OCI-LY1 (cell line): ENCODE results near the gene ALDH3B2.

ENCODE experiments used
- H2AFZ ChIP-seq: fragments of 200-600 bp; sonication (generic), shearing (Covaris generic); 2 replicates; pipeline ENCODE4 v1.6.0; 2014; ENCODE audit warnings: antibody characterized with exemption, mild to moderate bottlenecking, low read length
- H3F3A ChIP-seq: fragments of 200-600 bp; sonication (generic), shearing (Covaris generic); 2 replicates; pipeline ENCODE4 v1.6.0; 2014; ENCODE audit warnings: mild to moderate bottlenecking, antibody characterized with exemption, low read length, moderate library complexity; ENCODE audit not compliant: insufficient read depth
- H3K27ac ChIP-seq: fragments of 200-600 bp; sonication (generic); 2 replicates; pipeline ENCODE4 v1.5.1; 2014; ENCODE audit warnings: low read length, mixed run types, mild to moderate bottlenecking, low read depth; ENCODE audit not compliant: poor library complexity, severe bottlenecking
- H3K27me3 ChIP-seq: fragments of 200-600 bp; sonication (generic); 2 replicates; pipeline ENCODE4 v1.6.0; 2014; ENCODE audit warnings: antibody characterized with exemption, mild to moderate bottlenecking, low read length, moderate library complexity; ENCODE audit not compliant: insufficient read depth
- H3K36me3 ChIP-seq: fragments of 200-600 bp; sonication (generic); 2 replicates; pipeline ENCODE4 v1.6.1; 2014; ENCODE audit warnings: mild to moderate bottlenecking, antibody characterized with exemption, low read length, moderate library complexity, mixed read lengths; ENCODE audit not compliant: insufficient read depth
- H3K4me1 ChIP-seq: fragments of 200-600 bp; sonication (generic); 2 replicates; pipeline ENCODE4 v1.5.1; 2014; ENCODE audit warnings: mild to moderate bottlenecking, low read length, moderate library complexity; ENCODE audit not compliant: insufficient read depth, severe bottlenecking
- H3K4me2 ChIP-seq: fragments of 200-600 bp; sonication (generic), shearing (Covaris generic); 2 replicates; pipeline ENCODE4 v1.6.1; 2014; ENCODE audit warnings: low read length
- H3K4me3 ChIP-seq: fragments of 200-600 bp; sonication (generic); 2 replicates; pipeline ENCODE4 v1.5.1; 2014; ENCODE audit warnings: low read length, low read depth, mild to moderate bottlenecking, mixed read lengths; ENCODE audit not compliant: poor library complexity, severe bottlenecking
- H3K79me2 ChIP-seq: fragments of 200-600 bp; shearing (Covaris generic); 2 replicates; pipeline ENCODE4 v1.6.1; 2016; ENCODE audit warnings: mixed run types, low read length, mixed read lengths; ENCODE audit not compliant: insufficient read depth
- H3K9ac ChIP-seq: fragments of 200-600 bp; sonication (generic), shearing (Covaris generic); 2 replicates; pipeline ENCODE4 v1.6.1; 2014; ENCODE audit warnings: mild to moderate bottlenecking, low read length, mixed read lengths
- H3K9me2 ChIP-seq: fragments of 200-600 bp; sonication (generic), shearing (Covaris generic); 2 replicates; pipeline ENCODE4 v1.6.1; 2014; ENCODE audit warnings: low read depth, mild to moderate bottlenecking, low read length, mixed read lengths
- H3K9me3 ChIP-seq: fragments of 200-600 bp; shearing (Covaris generic); 2 replicates; pipeline ENCODE4 v1.6.1; 2014; ENCODE audit warnings: low read length, mixed read lengths
- H4K20me1 ChIP-seq: fragments of 200-600 bp; sonication (generic), shearing (Covaris generic); 2 replicates; pipeline ENCODE4 v1.6.0; 2016; ENCODE audit warnings: mild to moderate bottlenecking, low read length; ENCODE audit not compliant: insufficient read depth
- EZH2 ChIP-seq: fragments of 200-600 bp; sonication (generic), shearing (Covaris generic); IDR thresholded peaks from 2 replicates; pipeline ENCODE4 v1.8.0; 2017; ENCODE audit warnings: borderline replicate concordance, mixed run types, mild to moderate bottlenecking, antibody characterized with exemption, low read length, moderate library complexity, mixed read lengths
- TF ChIP-seq, protein P1 (sequence below): fragments of 200-600 bp; sonication (generic), shearing (Covaris generic); IDR thresholded peaks from 2 replicates; pipeline ENCODE4 v1.5.1; 2017; ENCODE audit warnings: mild to moderate bottlenecking, antibody characterized with exemption, low read length, moderate library complexity, mixed read lengths

ALDH3B2 gene

DNA sequence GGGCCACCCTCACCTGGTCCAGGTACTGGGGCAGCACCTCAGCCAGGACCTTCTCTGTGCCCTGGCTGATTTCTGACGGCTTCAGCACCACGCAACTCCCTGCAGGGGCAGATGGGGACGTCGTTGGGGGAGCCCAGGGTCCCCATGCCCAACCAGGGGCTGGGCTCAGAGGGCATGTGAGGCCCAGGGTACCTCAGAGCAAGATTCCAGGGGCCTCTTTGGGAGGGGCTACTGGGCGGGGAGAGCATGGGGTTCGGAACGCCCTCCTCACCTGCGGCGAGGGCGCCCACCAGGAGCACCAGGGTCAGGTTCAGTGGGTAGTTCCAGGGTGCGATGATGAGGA, 8.1 kb downstream of the ALDH3B2 start:
- H2AFZ ChIP-seq: no peak overlapping the region
- H3K9ac ChIP-seq: no peak overlapping the region
- H3K4me2 ChIP-seq: no peak overlapping the region
- no peaks in the 10 kb centered on the region for H3K79me2 ChIP-seq
- no peak for TF ChIP-seq EZH2
- TF ChIP-seq, protein P1, sequence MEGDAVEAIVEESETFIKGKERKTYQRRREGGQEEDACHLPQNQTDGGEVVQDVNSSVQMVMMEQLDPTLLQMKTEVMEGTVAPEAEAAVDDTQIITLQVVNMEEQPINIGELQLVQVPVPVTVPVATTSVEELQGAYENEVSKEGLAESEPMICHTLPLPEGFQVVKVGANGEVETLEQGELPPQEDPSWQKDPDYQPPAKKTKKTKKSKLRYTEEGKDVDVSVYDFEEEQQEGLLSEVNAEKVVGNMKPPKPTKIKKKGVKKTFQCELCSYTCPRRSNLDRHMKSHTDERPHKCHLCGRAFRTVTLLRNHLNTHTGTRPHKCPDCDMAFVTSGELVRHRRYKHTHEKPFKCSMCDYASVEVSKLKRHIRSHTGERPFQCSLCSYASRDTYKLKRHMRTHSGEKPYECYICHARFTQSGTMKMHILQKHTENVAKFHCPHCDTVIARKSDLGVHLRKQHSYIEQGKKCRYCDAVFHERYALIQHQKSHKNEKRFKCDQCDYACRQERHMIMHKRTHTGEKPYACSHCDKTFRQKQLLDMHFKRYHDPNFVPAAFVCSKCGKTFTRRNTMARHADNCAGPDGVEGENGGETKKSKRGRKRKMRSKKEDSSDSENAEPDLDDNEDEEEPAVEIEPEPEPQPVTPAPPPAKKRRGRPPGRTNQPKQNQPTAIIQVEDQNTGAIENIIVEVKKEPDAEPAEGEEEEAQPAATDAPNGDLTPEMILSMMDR: no peak
- peaks cover 14% of the 10 kb centered on the region for H3K4me1 ChIP-seq
- no peak overlapping the region for H3K27ac ChIP-seq
- no peaks in the 10 kb centered on the region for H3K9me3 ChIP-seq
- no peaks in the 10 kb centered on the region for H3K36me3 ChIP-seq
- no peak overlapping the region for H3K4me3 ChIP-seq
- no peaks in the 10 kb centered on the region for H3K9me2 ChIP-seq
- H4K20me1 ChIP-seq: no peaks in the 10 kb centered on the region
- H3K27me3 ChIP-seq: peaks cover 11% of the 10 kb centered on the region; the same call in 1 of the 2 replicates
- H3F3A ChIP-seq: no peaks in the 10 kb centered on the region

DNA sequence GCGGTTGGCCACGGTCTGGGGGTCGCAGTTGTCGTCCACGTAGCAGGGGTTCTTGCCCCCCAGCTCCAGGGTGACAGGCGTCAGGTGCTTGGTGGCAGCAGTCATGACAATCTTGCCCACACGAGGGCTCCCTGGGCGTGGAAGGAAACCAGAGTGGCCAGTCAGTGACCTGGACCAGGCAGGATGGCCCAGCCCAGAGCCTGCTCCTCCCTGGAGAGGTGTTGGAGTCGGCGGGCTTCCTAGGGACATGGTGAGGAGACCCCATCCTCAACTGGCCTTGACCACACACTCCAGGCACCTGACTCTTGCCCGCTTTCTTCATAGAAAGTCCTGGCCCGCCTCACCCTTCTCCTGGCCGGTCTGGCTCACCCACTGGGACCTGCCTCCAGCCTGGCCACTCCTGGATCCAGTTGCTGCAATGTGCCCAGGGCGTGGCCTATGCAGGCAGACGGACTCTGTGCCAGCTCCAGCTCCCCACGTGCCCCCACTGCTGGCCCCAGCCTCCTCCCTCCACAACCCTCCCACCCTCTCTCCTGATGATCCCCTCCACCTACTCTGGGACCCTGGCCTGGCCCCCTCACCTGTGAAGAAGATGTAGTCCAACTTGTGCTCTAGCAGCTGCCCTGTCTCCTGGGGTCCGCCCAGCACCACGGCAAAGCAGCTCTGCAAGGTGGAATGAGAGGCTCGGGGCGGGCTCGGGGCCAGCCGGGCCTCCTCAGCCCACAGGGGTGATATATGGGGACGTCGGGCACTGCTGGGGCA, 8.7 kb downstream of the ALDH3B2 start:
- Histone ChIP-seq H3K9me3 (no peaks in the 10 kb centered on the region), H3K4me2 (no peak overlapping the region)

DNA sequence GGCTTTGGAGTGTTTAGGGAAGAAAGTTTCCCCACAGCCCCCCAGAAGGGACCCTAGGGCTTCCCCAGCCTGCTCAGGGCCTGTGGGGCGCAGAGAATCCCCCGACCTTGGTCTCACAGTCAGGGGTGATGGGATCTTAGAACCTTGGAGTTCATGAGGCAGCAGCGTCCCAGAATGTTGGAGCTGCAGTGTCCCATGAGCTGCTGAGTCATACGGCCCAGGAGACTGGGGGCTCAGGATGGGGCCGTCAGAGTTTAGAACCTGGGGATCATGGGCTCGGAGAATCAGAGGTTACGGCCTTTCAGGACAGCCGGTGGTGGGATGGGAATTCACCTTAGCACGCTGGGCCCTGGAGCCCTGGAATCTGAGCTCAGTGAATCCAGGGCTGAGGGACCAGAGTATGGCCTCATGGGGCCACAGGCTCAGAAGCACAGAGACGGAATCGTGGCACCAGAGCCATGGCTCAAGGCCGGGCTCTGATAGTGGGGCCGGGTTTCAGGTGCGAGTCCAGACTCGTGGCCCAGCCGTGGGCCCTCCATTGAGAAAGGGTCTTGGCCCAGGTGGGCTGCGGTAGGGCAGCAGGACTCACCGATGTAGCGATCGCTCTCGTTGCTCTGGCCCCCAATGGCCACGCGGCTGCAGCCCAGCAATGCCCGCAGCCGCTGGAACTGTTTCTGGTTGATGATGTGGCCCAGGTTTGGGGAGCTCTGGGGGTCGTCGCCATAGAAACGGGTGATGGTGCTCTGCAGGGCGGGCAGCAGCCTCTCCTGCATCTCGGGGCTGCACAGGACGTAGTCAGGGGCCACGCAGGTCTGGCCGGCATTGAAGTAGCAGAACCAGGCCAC, 9.5 kb downstream of the ALDH3B2 start:
- no peaks in the 10 kb centered on the region for H3K79me2 ChIP-seq
- H3K36me3 ChIP-seq: no peaks in the 10 kb centered on the region
- H3K9ac ChIP-seq: no peak overlapping the region
- TF ChIP-seq, protein P1: no peak
- TF ChIP-seq EZH2: no peak
- no peaks in the 10 kb centered on the region for H3K9me3 ChIP-seq
- H3K4me3 ChIP-seq: no peak overlapping the region
- H3K27ac ChIP-seq: no peak overlapping the region
- H3K4me2 ChIP-seq: no peak overlapping the region
- H3K9me2 ChIP-seq: no peaks in the 10 kb centered on the region
- H3F3A ChIP-seq: no peaks in the 10 kb centered on the region
- H3K27me3 ChIP-seq: peaks cover 7% of the 10 kb centered on the region; the same call in 1 of the 2 replicates
- H3K4me1 ChIP-seq: peaks cover 14% of the 10 kb centered on the region
- no peaks in the 10 kb centered on the region for H4K20me1 ChIP-seq
- H2AFZ ChIP-seq: no peak overlapping the region

More for the DNA sequence above, 8.7 kb downstream of the ALDH3B2 start:
- Histone ChIP-seq H3K9ac (no peak overlapping the region), H3K9me2 (no peaks in the 10 kb centered on the region), H3F3A (no peaks in the 10 kb centered on the region), H3K27me3 (peaks cover 7% of the 10 kb centered on the region; the same call in 1 of the 2 replicates), H3K4me3 (no peak overlapping the region), H3K36me3 (no peaks in the 10 kb centered on the region), H3K27ac (no peak overlapping the region), H3K4me1 (peaks cover 14% of the 10 kb centered on the region), H3K79me2 (no peaks in the 10 kb centered on the region), H4K20me1 (no peaks in the 10 kb centered on the region), H2AFZ (no peak overlapping the region)
- TF ChIP-seq EZH2: no peak
- TF ChIP-seq, protein P1: peak; percentile 40; the same call in 1 of the 2 replicates
